ENCODE results near the gene ADAMTS17. TPM values are rescaled to one million over a fixed set of nuclear protein-coding genes. Genes with fewer than 3 reads are reported as not detected.

The ADAMTS17 gene
- total RNA-seq, 1 experiment from 2014 or later = 1.8 TPM

GRCh38 chr15:100308608-100309007, 33.2 kb downstream of the ADAMTS17 start:
- Mint-ChIP-seq H3K27ac (no peak overlapping the region), H3K36me3 (peaks cover 13% of the 10 kb centered on the region), H3K4me3 (no peak overlapping the region), H3K9me3 (peaks cover 20% of the 10 kb centered on the region), H3K27me3 (ENCODE audit: low read depth) (no peaks in the 10 kb centered on the region; the same call in 1 of the 2 replicates), H3K4me1 (peaks cover 5% of the 10 kb centered on the region)
- CTCF ChIA-PET = no interaction called here
- ATAC-seq (no peak), DNase-seq (ENCODE audit: low spot score) (no peak)
- POLR2A ChIA-PET = no interaction called here
- TF ChIP-seq NR3C1 (CRISPR knock-in tag; conservative IDR thresholded peaks at IDR 0.05; ENCODE audit: low read depth) (no peak), FOXJ3 (CRISPR knock-in tag; IDR thresholded peaks at IDR 0.05; ENCODE audit: borderline replicate concordance) (no peak), ZNF512 (CRISPR knock-in tag; IDR thresholded peaks at IDR 0.05; ENCODE audit: borderline replicate concordance) (no peak), E2F5 (CRISPR knock-in tag; IDR thresholded peaks at IDR 0.05) (no peak), E2F1 (CRISPR knock-in tag; IDR thresholded peaks at IDR 0.05) (no peak)

- H3K36me3 Mint-ChIP-seq = peaks cover 13% of the 10 kb centered on the region
- no peak overlapping the region for H3K4me3 Mint-ChIP-seq
- ATAC-seq (no peak), DNase-seq (ENCODE audit: low spot score) (no peak)
- TF ChIP-seq MYBL2 (CRISPR knock-in tag; IDR thresholded peaks at IDR 0.05) (no peak), ZBTB43 (CRISPR knock-in tag; IDR thresholded peaks at IDR 0.05) (no peak), PREB (CRISPR knock-in tag; IDR thresholded peaks at IDR 0.05; ENCODE audit: borderline replicate concordance) (no peak), NFE2L1 (CRISPR knock-in tag; IDR thresholded peaks at IDR 0.05) (no peak), ELF4 (CRISPR knock-in tag; IDR thresholded peaks at IDR 0.05; ENCODE audit: low read depth) (no peak)
- H3K4me1 Mint-ChIP-seq = peaks cover 5% of the 10 kb centered on the region
- no peak overlapping the region for H3K27ac Mint-ChIP-seq
- POLR2A ChIA-PET = interaction anchor here (0.6 kb wide), 1 partner anchor 105 kb away, joined by 3 read pairs; no protein-coding TSS in a partner anchor
- peaks cover 17% of the 10 kb centered on the region for H3K9me3 Mint-ChIP-seq
- H3K27me3 Mint-ChIP-seq (ENCODE audit: low read depth) = no peaks in the 10 kb centered on the region; the same call in 1 of the 2 replicates
- CTCF ChIA-PET = interaction anchor here (1.5 kb wide), 1 partner anchor 31 kb away, joined by 7 read pairs; no protein-coding TSS in a partner anchor
Measured at GRCh38 chr15:100308213-100308600, 33.6 kb downstream of the ADAMTS17 start.

GRCh38 chr15:100307241-100308212, 34.2 kb downstream of the ADAMTS17 start:
- H3K27me3 Mint-ChIP-seq (ENCODE audit: low read depth) = no peaks in the 10 kb centered on the region; the same call in 1 of the 2 replicates
- DNase-seq (ENCODE audit: low spot score) = no peak
- H3K27ac Mint-ChIP-seq = no peak overlapping the region
- TF ChIP-seq ZMAT4 (CRISPR knock-in tag; IDR thresholded peaks at IDR 0.05) (no peak), ARID4B (CRISPR knock-in tag; IDR thresholded peaks at IDR 0.05; ENCODE audit: borderline replicate concordance) (no peak), ZNF671 (CRISPR knock-in tag; IDR thresholded peaks at IDR 0.05) (no peak), ATF2 (CRISPR knock-in tag; IDR thresholded peaks at IDR 0.05; ENCODE audit: borderline replicate concordance, low read depth) (no peak), FOXK1 (CRISPR knock-in tag; IDR thresholded peaks at IDR 0.05) (no peak)
- peaks cover 11% of the 10 kb centered on the region for H3K9me3 Mint-ChIP-seq
- peaks cover 5% of the 10 kb centered on the region for H3K4me1 Mint-ChIP-seq
- no peak overlapping the region for H3K4me3 Mint-ChIP-seq
- ChIA-PET POLR2A (interaction anchor here (0.6 kb wide), 1 partner anchor 104 kb away, joined by 3 read pairs; no protein-coding TSS in a partner anchor), CTCF (interaction anchor here (0.6 to 1.5 kb wide), 2 partner anchors 32 to 627 kb away, joined by 5 to 7 read pairs; no protein-coding TSS in a partner anchor)
- H3K36me3 Mint-ChIP-seq = peaks cover 12% of the 10 kb centered on the region
- no peak for ATAC-seq
